ENCODE measurements around the gene ALDH1A3.

ALDH1A3 gene

DNA sequence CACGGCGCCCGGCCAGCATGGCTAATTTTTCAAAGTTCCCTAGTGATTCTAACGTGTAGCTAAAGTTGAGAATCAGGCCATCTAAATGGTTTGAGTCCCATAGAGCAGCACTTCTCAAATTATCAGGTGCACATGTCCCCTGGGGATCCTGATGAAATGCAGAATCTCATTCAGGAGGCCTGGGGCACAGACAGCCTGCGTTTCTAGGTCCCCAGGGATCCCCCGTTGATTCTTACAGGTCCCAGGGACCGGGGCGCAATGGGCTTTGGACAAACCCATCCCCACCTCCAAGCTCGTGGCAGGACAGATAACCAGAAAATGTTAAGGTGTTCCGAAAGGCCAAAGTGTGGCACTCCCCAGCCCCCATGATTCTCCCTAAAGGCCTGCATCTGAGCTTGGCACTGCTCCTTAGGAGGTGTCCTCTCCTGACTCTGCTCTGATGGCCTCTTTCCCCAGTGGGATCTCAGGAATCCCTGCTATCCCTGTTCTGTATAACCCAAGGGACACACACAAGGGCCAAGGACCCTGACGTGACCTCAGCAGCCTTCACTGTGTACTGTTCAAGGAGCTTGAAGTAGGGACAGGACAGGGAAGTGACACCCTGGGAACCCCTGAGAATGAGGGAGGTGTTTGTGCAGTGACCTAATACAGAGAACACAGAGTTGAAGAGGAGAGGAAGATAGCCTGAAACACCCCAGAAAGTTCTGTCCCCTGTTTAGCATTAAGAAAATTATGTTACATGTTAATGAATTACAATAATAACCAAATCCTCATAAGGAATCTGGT is 47.5 kb downstream of the ALDH1A3 start:
- DNase-seq: no peak

DNA sequence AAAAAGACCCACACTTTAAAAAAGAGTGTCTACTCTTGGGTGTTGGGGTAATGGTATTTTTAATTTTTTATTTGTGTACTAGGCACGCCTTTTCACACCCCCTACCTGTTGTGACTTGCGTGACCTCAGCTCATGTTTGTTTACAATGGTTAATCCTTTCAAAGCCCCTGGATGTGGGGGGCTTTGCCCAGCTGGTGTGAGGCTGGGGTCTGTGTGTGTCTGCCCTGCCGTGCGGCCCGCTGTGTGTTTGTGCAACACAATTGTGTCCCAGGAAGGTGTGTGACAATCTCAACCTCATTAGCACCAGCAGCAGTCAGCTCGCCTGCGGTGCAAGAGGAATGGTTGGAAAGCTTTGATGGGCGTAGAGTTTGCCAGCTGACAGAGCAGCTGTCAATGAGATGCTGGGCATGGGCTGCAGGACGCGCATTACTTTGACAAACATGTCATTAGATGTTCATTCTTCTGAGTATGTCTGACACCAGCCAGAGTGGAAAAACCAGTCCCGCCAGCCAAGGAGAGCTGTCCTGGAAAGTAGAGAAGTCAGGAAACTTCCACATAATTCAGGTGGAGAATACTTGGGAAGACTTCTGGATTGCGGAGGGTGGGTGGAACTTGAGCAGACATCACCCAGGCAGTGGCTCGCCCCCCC is 49.1 kb downstream of the ALDH1A3 start:
- no peak for DNase-seq

GRCh38 chr15:100929641-100930042 is 50.0 kb downstream of the ALDH1A3 start:
- no peak for DNase-seq

DNA sequence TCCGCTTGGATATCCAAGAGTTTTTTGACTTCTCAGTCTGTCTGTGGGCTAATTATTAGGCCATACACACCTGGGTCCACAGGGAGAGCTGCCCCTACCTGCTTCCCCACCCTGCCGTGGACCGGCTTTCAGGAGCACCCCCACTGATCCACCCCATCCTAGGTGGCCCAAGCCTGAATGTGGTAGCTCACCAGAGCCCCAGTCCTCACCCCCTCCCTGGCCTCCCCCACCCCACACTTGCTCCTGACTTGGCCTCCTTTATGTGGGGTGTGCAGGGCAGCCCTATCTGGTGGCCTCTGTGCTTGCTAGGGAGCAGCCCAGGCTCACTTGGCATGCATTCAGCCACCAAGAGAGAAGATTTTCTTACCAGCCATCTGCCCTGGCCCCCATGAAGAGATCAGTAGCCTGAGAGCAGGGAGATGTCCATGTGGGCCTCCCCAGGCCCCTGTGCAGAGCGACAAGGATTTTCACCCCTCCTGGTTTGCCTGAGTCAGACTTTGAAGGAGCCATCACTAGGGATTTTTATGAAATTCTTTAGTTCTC is 50.7 kb downstream of the ALDH1A3 start:
- DNase-seq: no peak

DNA sequence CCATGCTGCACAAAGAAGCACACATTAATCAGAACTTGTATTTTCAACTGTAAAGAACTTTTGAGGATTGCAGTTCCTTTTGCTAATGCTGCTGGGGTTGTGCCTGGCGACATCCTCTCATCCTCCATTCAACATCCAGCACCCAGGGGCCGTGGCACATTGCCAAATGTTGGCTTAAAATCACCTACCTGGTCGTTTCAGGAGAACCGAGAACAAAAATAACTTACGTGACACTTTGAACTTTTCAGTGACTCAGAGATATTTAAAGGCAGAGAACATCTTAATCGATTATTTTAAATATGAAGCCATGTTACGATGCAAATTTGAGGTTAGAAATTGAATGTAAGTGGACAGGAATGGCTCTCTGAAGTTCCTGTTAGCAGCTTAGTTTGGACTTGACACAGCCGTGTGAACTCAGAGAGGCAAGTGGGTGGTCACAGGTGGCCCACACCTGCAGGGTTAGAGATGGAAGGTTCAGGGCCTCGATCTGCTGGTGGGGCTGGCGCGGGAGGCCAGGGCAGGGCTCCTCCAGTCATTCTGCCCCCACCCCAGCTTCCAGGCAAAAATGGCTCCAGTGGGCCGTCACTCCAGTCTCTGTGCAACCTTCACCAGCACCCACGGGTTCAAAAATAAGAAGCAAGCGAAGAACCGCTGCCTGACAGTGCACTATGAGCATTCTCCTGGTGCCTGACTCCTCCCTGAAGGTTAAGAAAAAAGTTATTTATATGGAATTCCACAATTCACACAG is 51.7 kb downstream of the ALDH1A3 start:
- DNase-seq: no peak

DNA sequence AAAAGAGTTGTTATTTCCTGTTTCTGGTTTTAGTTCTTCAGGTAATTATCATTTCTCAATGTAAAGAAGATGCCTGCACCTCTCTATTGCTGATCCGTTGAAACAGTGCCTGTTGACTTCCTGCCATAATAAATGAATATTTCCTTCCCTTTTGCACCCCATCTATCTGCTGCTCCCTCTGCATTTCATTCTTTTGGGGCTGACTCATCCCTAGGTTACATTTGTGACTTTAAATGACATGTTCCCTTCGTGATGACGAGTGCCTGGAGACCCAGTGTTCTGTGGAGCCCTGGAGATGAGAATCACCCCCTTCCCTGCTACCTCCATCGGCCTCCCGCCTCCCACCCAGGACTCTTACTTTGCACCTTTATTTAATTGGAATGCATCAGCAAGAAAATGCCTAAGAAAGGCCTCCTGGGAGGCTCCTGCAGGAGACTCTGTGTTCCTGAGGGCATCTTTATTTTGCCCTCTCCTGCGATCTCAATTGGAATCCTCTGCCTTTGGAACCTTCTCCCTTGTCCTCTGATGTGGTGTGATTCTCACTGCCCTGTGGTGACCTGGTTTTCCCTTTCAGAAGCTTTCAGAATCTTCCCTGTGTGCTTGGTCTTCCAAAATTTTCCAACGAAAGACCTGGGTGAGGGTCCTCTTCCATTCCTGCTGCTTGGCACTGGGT is 53.2 kb downstream of the ALDH1A3 start:
- DNase-seq: no peak

DNA sequence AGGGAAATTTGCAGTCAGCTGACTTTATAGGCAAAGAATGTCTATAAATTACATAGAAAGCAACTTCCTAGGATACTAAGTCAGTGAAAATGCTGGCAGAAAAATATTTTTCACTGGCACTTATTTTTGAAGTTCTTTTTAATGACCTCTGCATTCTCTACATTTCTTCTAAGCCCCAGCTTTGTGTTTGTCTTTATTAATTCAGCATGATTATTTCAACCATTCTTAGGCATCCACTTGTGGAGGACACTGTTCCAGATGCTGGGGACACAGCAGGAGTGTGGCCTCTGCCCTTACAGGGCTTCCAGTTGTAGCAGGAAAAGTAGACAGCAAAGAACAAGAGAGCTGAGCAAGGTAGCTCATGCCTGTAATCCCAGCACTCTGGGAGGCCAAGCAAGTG is 54.5 kb downstream of the ALDH1A3 start:
- no peak for DNase-seq

DNA sequence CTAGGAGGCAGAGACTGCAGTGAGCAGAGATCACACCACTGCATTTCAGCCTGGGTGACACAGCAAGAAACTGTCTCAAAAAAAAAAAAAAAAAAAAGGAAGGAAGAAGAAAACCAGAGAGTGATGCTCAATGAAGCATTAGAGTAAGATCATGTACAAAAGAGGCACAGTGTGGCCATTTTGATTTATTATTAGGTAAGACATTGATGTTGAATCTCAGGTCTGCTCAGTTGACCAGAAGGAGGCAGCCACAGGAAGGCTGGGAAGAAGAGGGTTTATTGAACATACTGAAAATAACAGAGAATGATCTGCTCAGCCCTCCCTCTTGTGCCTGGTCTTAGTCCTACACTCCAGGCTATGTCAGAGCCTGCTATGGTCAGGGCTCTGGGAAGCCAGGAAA is 55.1 kb downstream of the ALDH1A3 start:
- no peak for DNase-seq

DNA sequence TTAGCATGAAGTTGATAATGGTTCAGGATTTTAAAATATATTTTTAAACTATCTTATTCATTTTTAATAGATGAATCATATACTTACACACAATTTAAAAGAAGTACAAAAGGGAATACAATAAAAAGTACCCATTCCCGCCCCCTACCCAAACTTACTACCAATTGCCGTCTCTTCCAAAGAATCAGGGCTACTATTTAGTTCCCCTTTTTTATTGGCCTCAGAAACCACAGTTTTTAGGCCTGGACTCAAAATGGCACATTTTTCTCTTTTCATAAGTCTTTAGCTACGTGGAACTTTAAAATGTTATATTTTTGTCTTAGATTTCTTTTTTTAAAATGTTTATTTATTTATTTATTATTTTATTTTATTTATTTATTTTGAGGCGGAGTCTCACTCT is 57.5 kb downstream of the ALDH1A3 start:
- DNase-seq: no peak

GRCh38 chr15:100939791-100940190 is 60.2 kb downstream of the ALDH1A3 start:
- no peak for DNase-seq

- DNase-seq: no peak
These were observed 61.2 kb downstream of the ALDH1A3 start for GRCh38 chr15:100940767-100941379.

GRCh38 chr15:100941536-100941935 is 61.9 kb downstream of the ALDH1A3 start:
- no peak for DNase-seq

GRCh38 chr15:100942656-100943425 is 63.2 kb downstream of the ALDH1A3 start:
- no peak for DNase-seq

GRCh38 chr15:100944244-100944895 is 64.7 kb downstream of the ALDH1A3 start:
- no peak for DNase-seq

GRCh38 chr15:100944986-100945385 is 65.4 kb downstream of the ALDH1A3 start:
- no peak for DNase-seq

DNA sequence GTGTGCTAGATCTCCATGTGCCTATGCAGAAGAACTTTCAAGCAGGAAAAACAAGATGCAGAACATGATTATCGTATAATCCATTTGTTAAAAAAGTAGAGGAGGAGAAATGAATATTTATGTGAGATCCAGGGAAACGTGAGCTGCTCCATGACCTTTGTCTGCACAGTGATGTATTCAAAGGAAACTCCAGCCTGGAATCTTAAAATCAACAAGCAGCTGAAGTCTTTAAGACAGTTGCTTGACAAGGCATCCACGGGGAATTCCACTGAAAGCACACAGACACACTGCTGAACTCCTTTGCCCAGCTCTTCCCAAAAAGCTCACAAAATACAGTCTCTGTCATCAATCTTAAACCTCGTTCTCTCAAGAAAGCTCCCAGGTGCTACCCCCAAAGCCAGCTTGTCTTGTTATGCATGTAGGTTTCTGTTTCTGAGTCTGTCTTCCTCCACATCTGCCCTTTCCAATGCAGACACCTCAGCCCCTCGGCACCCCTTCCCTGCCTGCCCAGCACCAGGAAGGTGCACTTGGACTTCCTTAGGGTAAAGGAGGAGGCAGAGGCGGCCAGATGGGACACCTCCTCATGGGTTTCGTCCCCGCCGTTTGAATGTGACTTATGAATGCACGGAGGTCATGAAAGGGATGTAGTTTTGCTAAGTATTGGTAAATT is 68.3 kb downstream of the ALDH1A3 start:
- no peak for DNase-seq

DNA sequence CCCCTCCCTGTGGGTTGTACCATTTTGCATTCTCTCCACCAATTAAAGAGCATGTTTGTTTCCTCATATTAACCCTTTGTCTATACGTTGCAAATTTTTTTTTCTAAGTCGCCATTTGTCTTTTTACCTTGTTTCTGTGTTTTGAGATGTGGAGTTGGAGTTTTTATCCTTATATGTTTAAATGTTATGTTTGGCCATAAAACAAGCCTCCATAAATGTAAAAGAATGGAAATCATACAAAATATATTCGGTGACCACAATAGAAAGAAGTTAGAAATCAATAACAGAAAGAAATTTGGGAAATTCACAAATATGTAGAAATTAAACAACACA is 68.8 kb downstream of the ALDH1A3 start:
- DNase-seq: no peak

DNA sequence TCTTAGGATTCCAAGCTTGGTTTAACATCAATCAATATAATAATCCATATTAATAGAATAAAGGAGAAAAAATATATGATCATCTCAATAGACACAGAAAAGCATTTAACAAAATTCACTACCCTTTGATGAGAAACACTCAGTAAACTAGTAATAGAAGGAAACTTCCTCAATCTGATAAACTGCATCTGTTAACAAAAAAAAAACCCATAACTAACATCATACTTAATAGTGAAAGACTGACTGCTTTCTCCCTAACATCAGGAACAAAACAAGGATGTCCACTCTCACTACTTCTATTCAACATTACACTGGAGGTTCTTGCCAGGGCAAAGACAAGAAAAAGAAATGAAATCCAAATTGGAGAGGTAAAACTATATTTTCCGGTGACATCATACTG is 70.1 kb downstream of the ALDH1A3 start:
- DNase-seq: no peak

GRCh38 chr15:100951965-100952364 is 72.3 kb downstream of the ALDH1A3 start:
- no peak for DNase-seq

DNA sequence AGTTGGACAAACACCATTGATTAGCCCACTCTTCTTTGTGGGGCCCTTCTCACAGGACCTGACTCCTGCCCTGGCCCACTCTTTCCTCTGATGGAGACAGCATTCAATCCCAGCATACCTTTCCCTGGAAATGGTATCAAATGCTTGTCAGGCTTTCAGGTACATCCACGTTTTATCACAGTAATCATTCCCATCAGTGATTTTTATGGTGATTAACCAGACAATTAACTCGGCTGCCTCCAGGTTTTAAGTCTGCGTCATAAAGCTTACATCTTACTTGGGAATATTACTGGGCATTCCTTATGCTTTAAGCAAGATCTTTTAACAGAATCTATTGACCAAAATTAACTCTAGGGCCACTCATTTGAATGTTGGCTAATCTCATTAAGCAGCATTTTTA is 72.9 kb downstream of the ALDH1A3 start:
- DNase-seq: no peak

Data from 8988T (cell line).